Measurements from ENCODE around the gene GSDME. TPM values are rescaled to one million over a fixed set of nuclear protein-coding genes. Genes with fewer than 3 reads are reported as not detected.

The GSDME gene
- total and polyA plus RNA-seq, 10 of the 15 experiments (the other 5 are each of a cell fraction or from before 2014, with no cell fraction given): 23.7 to 245 (median 128) TPM

DNA sequence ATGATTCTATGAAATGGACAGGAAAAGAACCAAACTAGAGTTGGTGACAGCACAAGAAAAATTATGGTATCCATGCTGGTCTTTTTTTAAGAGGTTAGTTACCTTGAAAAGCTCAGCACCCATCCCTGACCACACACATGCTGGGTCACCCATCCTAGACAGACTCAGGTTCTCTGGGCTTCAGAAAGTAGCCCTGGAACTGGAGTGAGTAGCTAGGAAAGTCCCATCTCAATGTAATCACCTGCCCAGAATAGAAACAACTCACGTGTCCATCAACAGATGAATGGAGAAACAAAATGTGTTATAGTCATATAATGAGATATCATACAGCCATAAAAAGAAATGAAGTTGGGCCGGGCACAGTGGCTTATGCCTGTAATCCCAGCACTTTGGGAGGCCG is 37.0 kb downstream of the GSDME start (continued):
- TF ChIP-seq, protein P1, sequence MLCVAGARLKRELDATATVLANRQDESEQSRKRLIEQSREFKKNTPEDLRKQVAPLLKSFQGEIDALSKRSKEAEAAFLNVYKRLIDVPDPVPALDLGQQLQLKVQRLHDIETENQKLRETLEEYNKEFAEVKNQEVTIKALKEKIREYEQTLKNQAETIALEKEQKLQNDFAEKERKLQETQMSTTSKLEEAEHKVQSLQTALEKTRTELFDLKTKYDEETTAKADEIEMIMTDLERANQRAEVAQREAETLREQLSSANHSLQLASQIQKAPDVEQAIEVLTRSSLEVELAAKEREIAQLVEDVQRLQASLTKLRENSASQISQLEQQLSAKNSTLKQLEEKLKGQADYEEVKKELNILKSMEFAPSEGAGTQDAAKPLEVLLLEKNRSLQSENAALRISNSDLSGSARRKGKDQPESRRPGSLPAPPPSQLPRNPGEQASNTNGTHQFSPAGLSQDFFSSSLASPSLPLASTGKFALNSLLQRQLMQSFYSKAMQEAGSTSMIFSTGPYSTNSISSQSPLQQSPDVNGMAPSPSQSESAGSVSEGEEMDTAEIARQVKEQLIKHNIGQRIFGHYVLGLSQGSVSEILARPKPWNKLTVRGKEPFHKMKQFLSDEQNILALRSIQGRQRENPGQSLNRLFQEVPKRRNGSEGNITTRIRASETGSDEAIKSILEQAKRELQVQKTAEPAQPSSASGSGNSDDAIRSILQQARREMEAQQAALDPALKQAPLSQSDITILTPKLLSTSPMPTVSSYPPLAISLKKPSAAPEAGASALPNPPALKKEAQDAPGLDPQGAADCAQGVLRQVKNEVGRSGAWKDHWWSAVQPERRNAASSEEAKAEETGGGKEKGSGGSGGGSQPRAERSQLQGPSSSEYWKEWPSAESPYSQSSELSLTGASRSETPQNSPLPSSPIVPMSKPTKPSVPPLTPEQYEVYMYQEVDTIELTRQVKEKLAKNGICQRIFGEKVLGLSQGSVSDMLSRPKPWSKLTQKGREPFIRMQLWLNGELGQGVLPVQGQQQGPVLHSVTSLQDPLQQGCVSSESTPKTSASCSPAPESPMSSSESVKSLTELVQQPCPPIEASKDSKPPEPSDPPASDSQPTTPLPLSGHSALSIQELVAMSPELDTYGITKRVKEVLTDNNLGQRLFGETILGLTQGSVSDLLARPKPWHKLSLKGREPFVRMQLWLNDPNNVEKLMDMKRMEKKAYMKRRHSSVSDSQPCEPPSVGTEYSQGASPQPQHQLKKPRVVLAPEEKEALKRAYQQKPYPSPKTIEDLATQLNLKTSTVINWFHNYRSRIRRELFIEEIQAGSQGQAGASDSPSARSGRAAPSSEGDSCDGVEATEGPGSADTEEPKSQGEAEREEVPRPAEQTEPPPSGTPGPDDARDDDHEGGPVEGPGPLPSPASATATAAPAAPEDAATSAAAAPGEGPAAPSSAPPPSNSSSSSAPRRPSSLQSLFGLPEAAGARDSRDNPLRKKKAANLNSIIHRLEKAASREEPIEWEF (IDR thresholded peaks at IDR 0.05; ENCODE audit: insufficient replicate concordance, low read depth, low read length): no peak
- TF ChIP-seq SREBF2 (IDR thresholded peaks at IDR 0.05; ENCODE audit: low read length) (no peak), ZBED1 (IDR thresholded peaks at IDR 0.05; ENCODE audit: borderline replicate concordance) (no peak), RCOR1 (conservative IDR thresholded peaks at IDR 0.05; ENCODE audit: low read depth, low read length) (no peak), RAD21 (IDR thresholded peaks at IDR 0.05; ENCODE audit: insufficient read depth, low read depth, low read length) (no peak), PML (IDR thresholded peaks at IDR 0.05; ENCODE audit: low read length) (no peak), SPI1 (IDR thresholded peaks at IDR 0.05; ENCODE audit: borderline replicate concordance, insufficient read depth, low read depth, low read length) (no peak), BMI1 (IDR thresholded peaks at IDR 0.05; ENCODE audit: borderline replicate concordance) (no peak), CBFB (IDR thresholded peaks at IDR 0.05; ENCODE audit: low read depth) (no peak), POLR2AphosphoS2 (IDR thresholded peaks at IDR 0.05; ENCODE audit: low read depth, low read length) (no peak)
- TF ChIP-seq, protein P2, sequence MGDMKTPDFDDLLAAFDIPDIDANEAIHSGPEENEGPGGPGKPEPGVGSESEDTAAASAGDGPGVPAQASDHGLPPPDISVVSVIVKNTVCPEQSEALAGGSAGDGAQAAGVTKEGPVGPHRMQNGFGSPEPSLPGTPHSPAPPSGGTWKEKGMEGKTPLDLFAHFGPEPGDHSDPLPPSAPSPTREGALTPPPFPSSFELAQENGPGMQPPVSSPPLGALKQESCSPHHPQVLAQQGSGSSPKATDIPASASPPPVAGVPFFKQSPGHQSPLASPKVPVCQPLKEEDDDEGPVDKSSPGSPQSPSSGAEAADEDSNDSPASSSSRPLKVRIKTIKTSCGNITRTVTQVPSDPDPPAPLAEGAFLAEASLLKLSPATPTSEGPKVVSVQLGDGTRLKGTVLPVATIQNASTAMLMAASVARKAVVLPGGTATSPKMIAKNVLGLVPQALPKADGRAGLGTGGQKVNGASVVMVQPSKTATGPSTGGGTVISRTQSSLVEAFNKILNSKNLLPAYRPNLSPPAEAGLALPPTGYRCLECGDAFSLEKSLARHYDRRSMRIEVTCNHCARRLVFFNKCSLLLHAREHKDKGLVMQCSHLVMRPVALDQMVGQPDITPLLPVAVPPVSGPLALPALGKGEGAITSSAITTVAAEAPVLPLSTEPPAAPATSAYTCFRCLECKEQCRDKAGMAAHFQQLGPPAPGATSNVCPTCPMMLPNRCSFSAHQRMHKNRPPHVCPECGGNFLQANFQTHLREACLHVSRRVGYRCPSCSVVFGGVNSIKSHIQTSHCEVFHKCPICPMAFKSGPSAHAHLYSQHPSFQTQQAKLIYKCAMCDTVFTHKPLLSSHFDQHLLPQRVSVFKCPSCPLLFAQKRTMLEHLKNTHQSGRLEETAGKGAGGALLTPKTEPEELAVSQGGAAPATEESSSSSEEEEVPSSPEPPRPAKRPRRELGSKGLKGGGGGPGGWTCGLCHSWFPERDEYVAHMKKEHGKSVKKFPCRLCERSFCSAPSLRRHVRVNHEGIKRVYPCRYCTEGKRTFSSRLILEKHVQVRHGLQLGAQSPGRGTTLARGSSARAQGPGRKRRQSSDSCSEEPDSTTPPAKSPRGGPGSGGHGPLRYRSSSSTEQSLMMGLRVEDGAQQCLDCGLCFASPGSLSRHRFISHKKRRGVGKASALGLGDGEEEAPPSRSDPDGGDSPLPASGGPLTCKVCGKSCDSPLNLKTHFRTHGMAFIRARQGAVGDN (IDR thresholded peaks at IDR 0.05): no peak
- TF ChIP-seq, protein P3, sequence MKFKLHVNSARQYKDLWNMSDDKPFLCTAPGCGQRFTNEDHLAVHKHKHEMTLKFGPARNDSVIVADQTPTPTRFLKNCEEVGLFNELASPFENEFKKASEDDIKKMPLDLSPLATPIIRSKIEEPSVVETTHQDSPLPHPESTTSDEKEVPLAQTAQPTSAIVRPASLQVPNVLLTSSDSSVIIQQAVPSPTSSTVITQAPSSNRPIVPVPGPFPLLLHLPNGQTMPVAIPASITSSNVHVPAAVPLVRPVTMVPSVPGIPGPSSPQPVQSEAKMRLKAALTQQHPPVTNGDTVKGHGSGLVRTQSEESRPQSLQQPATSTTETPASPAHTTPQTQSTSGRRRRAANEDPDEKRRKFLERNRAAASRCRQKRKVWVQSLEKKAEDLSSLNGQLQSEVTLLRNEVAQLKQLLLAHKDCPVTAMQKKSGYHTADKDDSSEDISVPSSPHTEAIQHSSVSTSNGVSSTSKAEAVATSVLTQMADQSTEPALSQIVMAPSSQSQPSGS (IDR thresholded peaks at IDR 0.05; ENCODE audit: low read length): peak; percentile 51; the same call in 1 of the 2 replicates
- TF ChIP-seq, protein P4, sequence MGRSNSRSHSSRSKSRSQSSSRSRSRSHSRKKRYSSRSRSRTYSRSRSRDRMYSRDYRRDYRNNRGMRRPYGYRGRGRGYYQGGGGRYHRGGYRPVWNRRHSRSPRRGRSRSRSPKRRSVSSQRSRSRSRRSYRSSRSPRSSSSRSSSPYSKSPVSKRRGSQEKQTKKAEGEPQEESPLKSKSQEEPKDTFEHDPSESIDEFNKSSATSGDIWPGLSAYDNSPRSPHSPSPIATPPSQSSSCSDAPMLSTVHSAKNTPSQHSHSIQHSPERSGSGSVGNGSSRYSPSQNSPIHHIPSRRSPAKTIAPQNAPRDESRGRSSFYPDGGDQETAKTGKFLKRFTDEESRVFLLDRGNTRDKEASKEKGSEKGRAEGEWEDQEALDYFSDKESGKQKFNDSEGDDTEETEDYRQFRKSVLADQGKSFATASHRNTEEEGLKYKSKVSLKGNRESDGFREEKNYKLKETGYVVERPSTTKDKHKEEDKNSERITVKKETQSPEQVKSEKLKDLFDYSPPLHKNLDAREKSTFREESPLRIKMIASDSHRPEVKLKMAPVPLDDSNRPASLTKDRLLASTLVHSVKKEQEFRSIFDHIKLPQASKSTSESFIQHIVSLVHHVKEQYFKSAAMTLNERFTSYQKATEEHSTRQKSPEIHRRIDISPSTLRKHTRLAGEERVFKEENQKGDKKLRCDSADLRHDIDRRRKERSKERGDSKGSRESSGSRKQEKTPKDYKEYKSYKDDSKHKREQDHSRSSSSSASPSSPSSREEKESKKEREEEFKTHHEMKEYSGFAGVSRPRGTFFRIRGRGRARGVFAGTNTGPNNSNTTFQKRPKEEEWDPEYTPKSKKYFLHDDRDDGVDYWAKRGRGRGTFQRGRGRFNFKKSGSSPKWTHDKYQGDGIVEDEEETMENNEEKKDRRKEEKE (IDR thresholded peaks at IDR 0.05): no peak
